ENCODE measurements around the gene KIF12. TPM values are rescaled to one million over a fixed set of nuclear protein-coding genes. Genes with fewer than 3 reads are reported as not detected.

The KIF12 gene
- total RNA-seq, 4 donors from 2014 or later = 1.5 to 5.4 (median 2.7) TPM

GRCh38 chr9:114119242-114120191, 20.4 kb upstream of the KIF12 start:
- H3K27me3 ChIP-seq = no peaks in the 10 kb centered on the region
- H3K4me1 ChIP-seq = no peaks in the 10 kb centered on the region
- no peak for DNase-seq
- H3K4me3 ChIP-seq = no peak overlapping the region
- no peak overlapping the region for H3K27ac ChIP-seq
- no peak for TF ChIP-seq CTCF (IDR thresholded peaks at IDR 0.05)
- no peak for TF ChIP-seq POLR2A (IDR thresholded peaks at IDR 0.05)
- H3K9me3 ChIP-seq = no peaks in the 10 kb centered on the region
- H3K36me3 ChIP-seq = no peaks in the 10 kb centered on the region
- intact Hi-C loops (cut with DNase I; ENCODE audit: low total_unique reads) = no loop called here

- no peak for DNase-seq
- H3K27ac ChIP-seq = no peak overlapping the region
- intact Hi-C loops (cut with DNase I; ENCODE audit: low total_unique reads) = no loop called here
These were observed 19.1 kb upstream of the KIF12 start for GRCh38 chr9:114117996-114118830.

GRCh38 chr9:114117614-114117995, 18.5 kb upstream of the KIF12 start:
- Histone ChIP-seq H3K36me3 (no peaks in the 10 kb centered on the region), H3K4me1 (no peaks in the 10 kb centered on the region), H3K9me3 (no peaks in the 10 kb centered on the region), H3K27ac (no peak overlapping the region), H3K27me3 (no peaks in the 10 kb centered on the region), H3K4me3 (no peak overlapping the region)
- no peak for DNase-seq
- TF ChIP-seq CTCF (IDR thresholded peaks at IDR 0.05) = no peak
- no peak for TF ChIP-seq POLR2A (IDR thresholded peaks at IDR 0.05)
- intact Hi-C loops (cut with DNase I; ENCODE audit: low total_unique reads) = no loop called here

More at GRCh38 chr9:114117996-114118830, 19.1 kb upstream of the KIF12 start:
- Histone ChIP-seq H3K27me3 (no peaks in the 10 kb centered on the region), H3K9me3 (no peaks in the 10 kb centered on the region), H3K4me3 (no peak overlapping the region), H3K4me1 (no peaks in the 10 kb centered on the region), H3K36me3 (no peaks in the 10 kb centered on the region)
- no peak for TF ChIP-seq CTCF (IDR thresholded peaks at IDR 0.05)
- TF ChIP-seq POLR2A (IDR thresholded peaks at IDR 0.05) = no peak

- no peaks in the 10 kb centered on the region for H3K36me3 ChIP-seq
- H3K27me3 ChIP-seq = no peaks in the 10 kb centered on the region
- DNase-seq = no peak
- H3K4me3 ChIP-seq = no peak overlapping the region
- intact Hi-C loops (cut with DNase I; ENCODE audit: low total_unique reads) = no loop called here
- no peak overlapping the region for H3K27ac ChIP-seq
- no peaks in the 10 kb centered on the region for H3K4me1 ChIP-seq
- no peaks in the 10 kb centered on the region for H3K9me3 ChIP-seq
- no peak for TF ChIP-seq POLR2A (IDR thresholded peaks at IDR 0.05)
- TF ChIP-seq CTCF (IDR thresholded peaks at IDR 0.05) = no peak
These were observed 17.1 kb upstream of the KIF12 start for GRCh38 chr9:114116126-114116747.
